ENCODE measurements around the gene ATP4B. TPM values are rescaled to one million over a fixed set of nuclear protein-coding genes. Genes with fewer than 3 reads are reported as not detected.

ATP4B gene
- total and polyA plus RNA-seq, 2 of the 8 experiments (the other 6 are each of a cell fraction or from before 2014, with no cell fraction given): 0.05 TPM; not detected in 1

- CTCF ChIA-PET (ENCODE audit: partially characterized antibody): interaction anchor here (0.8 to 1.8 kb wide), 7 partner anchors 9 to 214 kb away, joined by 3 to 7 read pairs (median 4); no protein-coding TSS in a partner anchor
- H2BK12ac ChIP-seq (ENCODE audit: low read depth, low read length): no peak overlapping the region
- no peak overlapping the region for H3K4ac ChIP-seq (replicated peaks; ENCODE audit: insufficient read length, low read depth, low read length)
- H3K27ac ChIP-seq (ENCODE audit: low read depth, low read length): 0 out of 2 replicates have a peak overlapping the region, but pooled peaks have one; percentile 31
- H3K36me3 ChIP-seq (ENCODE audit: control insufficient read depth in 2 of 4, insufficient read depth in 4 of 4, low read length in 3 of 4): no peaks in the 10 kb centered on the region
- H2BK20ac ChIP-seq (ENCODE audit: low read length): no peak overlapping the region
- DNase-seq (ENCODE audit: low read depth in 1 of 2, low spot score in 2 of 2): no peak
- H4K91ac ChIP-seq (replicated peaks; ENCODE audit: insufficient read length, low read length): no peak overlapping the region
- peak overlapping the region; percentile 57; the same call in 1 of the 2 replicates for H4K8ac ChIP-seq (ENCODE audit: extremely low read depth, insufficient read depth, low read length)
- H3K9ac ChIP-seq (replicated peaks in 1 of 4; ENCODE audit: extremely low read depth in 1 of 4, low read depth in 3 of 4, low read length in 3 of 4): no peak overlapping the region
- H4K5ac ChIP-seq (ENCODE audit: insufficient read length, low read depth, low read length): no peak overlapping the region
- H3K4me1 ChIP-seq (replicated peaks in 1 of 4; ENCODE audit: control insufficient read depth in 3 of 4, insufficient read depth in 4 of 4, low read length in 3 of 4): peaks cover 0 to 2% (median 0%) of the 10 kb centered on the region in 4 experiments; a peak in 2 of 7 replicates
- no peak overlapping the region for H2AFZ ChIP-seq (ENCODE audit: low read length)
- H2BK15ac ChIP-seq (ENCODE audit: low read length): peak overlapping the region; percentile 2; the same call in 1 of the 2 replicates
- no peak overlapping the region for H2BK5ac ChIP-seq (ENCODE audit: low read depth, low read length)
- no peak overlapping the region for H3K4me3 ChIP-seq (ENCODE audit: extremely low read depth in 1 of 4, insufficient read depth in 2 of 4, low read depth in 3 of 4, low read length in 4 of 4)
- no peaks in the 10 kb centered on the region for H3K23me2 ChIP-seq (ENCODE audit: low read depth, low read length)
- peaks cover 0 to 2% of the 10 kb centered on the region in 2 experiments for H4K20me1 ChIP-seq (replicated peaks in 1 of 2; ENCODE audit: control insufficient read depth in 1 of 2, insufficient read depth in 2 of 2, low read length in 2 of 2)
- H3K9me3 ChIP-seq (ENCODE audit: insufficient read depth in 2 of 2, low read depth in 1 of 2, low read length in 1 of 2): no peaks in the 10 kb centered on the region
- peak overlapping the region; percentile 53; the same call in 1 of the 2 replicates for H2AK5ac ChIP-seq (ENCODE audit: low read depth, low read length)
- H3K14ac ChIP-seq (ENCODE audit: insufficient read length): no peak overlapping the region
- H3K56ac ChIP-seq (replicated peaks; ENCODE audit: insufficient read length, low read depth, low read length): no peak overlapping the region
- H3K18ac ChIP-seq (ENCODE audit: extremely low read depth, low read length): no peak overlapping the region
- H3K4me2 ChIP-seq (ENCODE audit: insufficient read depth in 1 of 2, low read depth in 2 of 2, low read length in 2 of 2): no peak overlapping the region
- no peak for FAIRE-seq
- H3K23ac ChIP-seq (ENCODE audit: insufficient read length): no peak overlapping the region
- H2BK120ac ChIP-seq (replicated peaks; ENCODE audit: low read depth, low read length): no peak overlapping the region
- POLR2A ChIA-PET (ENCODE audit: partially characterized antibody): interaction anchor here (0.7 kb wide), 1 partner anchor 68 kb away, joined by 3 read pairs; no protein-coding TSS in a partner anchor
- no peaks in the 10 kb centered on the region for H3K27me3 ChIP-seq (replicated peaks in 1 of 4; ENCODE audit: control insufficient read depth in 3 of 4, extremely low read depth in 1 of 4, insufficient read depth in 3 of 4, low read length in 3 of 4)
- 78% methylated on average over 21 of the region's 21 CpGs; no CpG with 5 or more reads in 1 of the 2 experiments for WGBS, 2 experiments (ENCODE audit: extremely low coverage in 1 of 2, insufficient coverage in 1 of 2, insufficient read length in 1 of 2, insufficient replicate concordance in 2 of 2, low coverage in 1 of 2, low lambda C conversion rate in 2 of 2, missing lambda C conversion rate in 1 of 2)
- no peaks in the 10 kb centered on the region for H3K79me1 ChIP-seq (ENCODE audit: low read depth, low read length)
- no peaks in the 10 kb centered on the region for H3K79me2 ChIP-seq (ENCODE audit: control insufficient read depth in 1 of 2, insufficient read depth in 2 of 2, low read length in 2 of 2)
- TF ChIP-seq KDM4A (IDR thresholded peaks at IDR 0.05; ENCODE audit: low read depth, low read length, severe bottlenecking): no peak
- TF ChIP-seq SAP30 (IDR thresholded peaks at IDR 0.05; ENCODE audit: insufficient read depth, insufficient replicate concordance, low read length): no peak
- no peak for TF ChIP-seq TCF12 (IDR thresholded peaks at IDR 0.05; ENCODE audit: low read depth, low read length)
- no peak for TF ChIP-seq GTF2F1 (IDR thresholded peaks at IDR 0.05; ENCODE audit: borderline replicate concordance, low read depth, low read length)
- TF ChIP-seq SP1 (IDR thresholded peaks at IDR 0.05; ENCODE audit: low read depth, low read length): no peak
- no peak for TF ChIP-seq USF2 (IDR thresholded peaks at IDR 0.05; ENCODE audit: low read length)
- TF ChIP-seq TBP (IDR thresholded peaks at IDR 0.05; ENCODE audit: low read depth, low read length): no peak
- no peak for TF ChIP-seq SIN3A (conservative IDR thresholded peaks at IDR 0.05 in 1 of 2, IDR thresholded peaks at IDR 0.05 in 1 of 2; ENCODE audit: low read depth in 1 of 2, low read length in 2 of 2)
- no peak for TF ChIP-seq RFX5 (IDR thresholded peaks at IDR 0.05; ENCODE audit: borderline replicate concordance, low read depth, low read length)
- TF ChIP-seq SUZ12 (IDR thresholded peaks at IDR 0.05; ENCODE audit: low read length): no peak
Measured at GRCh38 chr13:113664751-113665596, 7.0 kb upstream of the ATP4B start.

All from H1 (cell line).